Colonic mucosa (tissue), 4 donors: ENCODE data around the gene THBS4. TPM values are rescaled to one million over a fixed set of nuclear protein-coding genes. Genes with fewer than 3 reads are reported as not detected.

Source experiments
- DNase-seq: peaks from one replicate; pipeline ENCODE4 v3.0.0-alpha.2; 2020
- H3K27ac ChIP-seq: fragments of 200-600 bp; one replicate; pipeline ENCODE4 v1.8.0; 2021
- H3K27me3 ChIP-seq: fragments of 200-600 bp; one replicate; pipeline ENCODE4 v1.8.0; 2021
- H3K36me3 ChIP-seq: fragments of 200-600 bp; one replicate; pipeline ENCODE4 v1.8.0; 2021
- H3K4me1 ChIP-seq: fragments of 200-600 bp; one replicate; pipeline ENCODE4 v1.8.0; 2021; ENCODE audit warnings: mild to moderate bottlenecking
- H3K4me3 ChIP-seq: fragments of 200-600 bp; one replicate; pipeline ENCODE4 v1.8.0; 2021
- H3K9ac ChIP-seq, 2 donors: one replicate each; pipeline ENCODE4 v1.7.0; 2013; ENCODE audit warnings: control low read depth in 2 of 2, low read depth in 2 of 2, low read length in 2 of 2
- H3K9me3 ChIP-seq: fragments of 200-600 bp; one replicate; pipeline ENCODE4 v1.8.0; 2021
- CTCF ChIP-seq: fragments of 200-600 bp; IDR thresholded peaks from one replicate; pipeline ENCODE4 v1.8.0; 2022; ENCODE audit warnings: antibody characterized with exemption, mild to moderate bottlenecking
- intact Hi-C: fragments of 100-400 bp; cut with DNase I; formaldehyde crosslinking; loops from one replicate; pipeline ENCODE4 v1.14.1; 2022
- total RNA-seq, 2 donors: library from RNA; stranded (reverse); fragmentation: NEBNext Ultra II Directional in 1 of 2; extraction: Animal tissue kit (Norgen Biotek cat#: 25700) in 1 of 2; gene quantifications; one replicate each; pipeline ENCODE4 v1.2.1, GENCODE V29; 2021
- donor health status: healthy.
- donor health status: DM: no; HTN: no; CAD: no.
- donor health status: DM: no; HTN: no; CAD: no.

THBS4 gene
- total RNA-seq, 2 donors from 2014 or later = 0.27 to 9.1 TPM

GRCh38 chr5:80067016-80067415 is 31.9 kb downstream of the THBS4 start:
- intact Hi-C loops = no loop called here
- Histone ChIP-seq H3K27me3 (no peaks in the 10 kb centered on the region), H3K4me1 (no peaks in the 10 kb centered on the region), H3K9me3 (no peaks in the 10 kb centered on the region), H3K27ac (no peak overlapping the region), H3K9ac (no peak overlapping the region), H3K36me3 (no peaks in the 10 kb centered on the region), H3K4me3 (no peak overlapping the region)
- DNase-seq = no peak
- TF ChIP-seq CTCF = no peak

GRCh38 chr5:80067531-80068245 is 32.5 kb downstream of the THBS4 start:
- TF ChIP-seq CTCF = no peak
- no peak overlapping the region for H3K4me3 ChIP-seq
- intact Hi-C loops = no loop called here
- H3K36me3 ChIP-seq = no peaks in the 10 kb centered on the region
- H3K9ac ChIP-seq = no peak overlapping the region
- DNase-seq = no peak
- H3K27me3 ChIP-seq = no peaks in the 10 kb centered on the region
- no peaks in the 10 kb centered on the region for H3K9me3 ChIP-seq
- H3K27ac ChIP-seq = no peak overlapping the region
- H3K4me1 ChIP-seq = no peaks in the 10 kb centered on the region

- intact Hi-C loops = no loop called here
- Histone ChIP-seq H3K9me3 (no peaks in the 10 kb centered on the region), H3K27me3 (no peaks in the 10 kb centered on the region), H3K4me1 (no peaks in the 10 kb centered on the region), H3K36me3 (no peaks in the 10 kb centered on the region), H3K27ac (no peak overlapping the region), H3K9ac (no peak overlapping the region), H3K4me3 (no peak overlapping the region)
- no peak for DNase-seq
- no peak for TF ChIP-seq CTCF
These were observed 33.1 kb downstream of the THBS4 start for GRCh38 chr5:80068246-80068636.

GRCh38 chr5:80068775-80069174 is 33.6 kb downstream of the THBS4 start:
- no peak for DNase-seq
- Histone ChIP-seq H3K9me3 (no peaks in the 10 kb centered on the region), H3K9ac (no peak overlapping the region), H3K27me3 (no peaks in the 10 kb centered on the region), H3K27ac (no peak overlapping the region), H3K36me3 (no peaks in the 10 kb centered on the region), H3K4me3 (no peak overlapping the region), H3K4me1 (no peaks in the 10 kb centered on the region)
- no peak for TF ChIP-seq CTCF
- intact Hi-C loops = no loop called here

- H3K27ac ChIP-seq = no peak overlapping the region
- no peaks in the 10 kb centered on the region for H3K36me3 ChIP-seq
- DNase-seq = no peak
- no peak overlapping the region for H3K4me3 ChIP-seq
- H3K27me3 ChIP-seq = no peaks in the 10 kb centered on the region
- intact Hi-C loops = no loop called here
- H3K9me3 ChIP-seq = no peaks in the 10 kb centered on the region
- no peak overlapping the region for H3K9ac ChIP-seq
- no peak for TF ChIP-seq CTCF
- no peaks in the 10 kb centered on the region for H3K4me1 ChIP-seq
These were observed 34.2 kb downstream of the THBS4 start for GRCh38 chr5:80069251-80069800.
